SK-N-SH (cell line): ENCODE data around the gene THSD4. TPM values are rescaled to one million over a fixed set of nuclear protein-coding genes. Genes with fewer than 3 reads are reported as not detected.

Experiments
- CTCF ChIA-PET: fragments of 300-600, 350-600 bp; formaldehyde crosslinking; extraction: SDS; loops from one replicate; lab custom pipeline; 2021; lab: Yijun Ruan, JAX
- POLR2A ChIA-PET: fragments of 350-600 bp; sonication (Branson Sonifier 250); formaldehyde crosslinking; extraction: SDS; loops from one replicate; lab custom pipeline; 2020; ENCODE audit warnings: antibody characterized with exemption, inconsistent platforms; lab: Yijun Ruan, JAX
- DNase-seq: peaks from one replicate; pipeline ENCODE4 v3.0.0; 2012
- H2AFZ ChIP-seq: fragments of 200-600 bp; sonication (generic); 2 replicates; pipeline ENCODE4 v1.8.1; 2016; ENCODE audit warnings: antibody characterized with exemption, mild to moderate bottlenecking, low read depth
- H3F3A ChIP-seq: fragments of 200-600 bp; sonication (generic); replicated peaks from 2 replicates; pipeline ENCODE3; 2016; ENCODE audit warnings: antibody characterized with exemption, mild to moderate bottlenecking; ENCODE audit not compliant: insufficient read depth
- H3K27ac ChIP-seq, 2 experiments: fragments of 200-500 bp in 1 of 2; fragments of 200-600 bp in 1 of 2; sonication (Bioruptor generic) in 1 of 2; sonication (generic), shearing (Covaris generic) in 1 of 2; 2 replicates each; pipeline versions ENCODE4 v1.5.1 to v1.6.1; 2014 to 2016; ENCODE audit warnings: low read depth in 2 of 2, inconsistent platforms in 1 of 2, low read length in 1 of 2, mild to moderate bottlenecking in 1 of 2, mixed read lengths in 1 of 2
- H3K27me3 ChIP-seq: fragments of 200-600 bp; sonication (generic), shearing (Covaris generic); 2 replicates; pipeline ENCODE4 v1.6.1; 2016; ENCODE audit warnings: mixed run types; ENCODE audit not compliant: insufficient read depth
- H3K36me3 ChIP-seq, 2 experiments: fragments of 200-500 bp in 1 of 2; fragments of 200-600 bp in 1 of 2; sonication (Bioruptor generic) in 1 of 2; sonication (generic) in 1 of 2; replicated peaks in 1 of 2; 2 replicates each; pipeline versions ENCODE3 to v1.5.1; 2014 to 2016; ENCODE audit warnings: low read length in 1 of 2, mild to moderate bottlenecking in 1 of 2; ENCODE audit not compliant: insufficient read depth in 2 of 2, control insufficient read depth in 1 of 2
- H3K4me1 ChIP-seq, 2 experiments: fragments of 200-500 bp in 1 of 2; fragments of 200-600 bp in 1 of 2; sonication (Bioruptor generic) in 1 of 2; sonication (generic), shearing (Covaris generic) in 1 of 2; 2 replicates each; pipeline versions ENCODE4 v1.5.1 to v1.6.1; 2014 to 2016; ENCODE audit warnings: low read depth in 1 of 2, low read length in 1 of 2, mixed run types in 1 of 2; ENCODE audit not compliant: insufficient read depth in 2 of 2, control insufficient read depth in 1 of 2
- H3K4me2 ChIP-seq: fragments of 200-600 bp; sonication (generic), shearing (Covaris generic); 2 replicates; pipeline ENCODE4 v1.6.1; 2017; ENCODE audit warnings: mixed run types
- H3K4me3 ChIP-seq, 2 experiments: fragments of 200-500 bp in 1 of 2; fragments of 200-600 bp in 1 of 2; sonication (Bioruptor generic) in 1 of 2; sonication (generic), shearing (Covaris generic) in 1 of 2; 2 replicates each; pipeline versions ENCODE4 v1.5.1 to v1.8.1; 2014 to 2016; ENCODE audit warnings: low read depth in 2 of 2, inconsistent platforms in 1 of 2, low read length in 1 of 2, mild to moderate bottlenecking in 1 of 2, mixed read lengths in 1 of 2, moderate library complexity in 1 of 2
- H3K79me2 ChIP-seq: fragments of 200-600 bp; sonication (generic); 2 replicates; pipeline ENCODE4 v1.8.1; 2017; ENCODE audit warnings: mild to moderate bottlenecking; ENCODE audit not compliant: insufficient read depth
- H3K9ac ChIP-seq: fragments of 200-600 bp; sonication (generic); 2 replicates; pipeline ENCODE4 v1.6.1; 2017; ENCODE audit warnings: mixed run types
- H3K9me2 ChIP-seq: fragments of 200-600 bp; sonication (generic); 2 replicates; pipeline ENCODE4 v1.6.1; 2017; ENCODE audit warnings: mixed run types
- H3K9me3 ChIP-seq: fragments of 200-600 bp; sonication (generic); 2 replicates; pipeline ENCODE4 v1.6.1; 2017; ENCODE audit warnings: mixed run types, mild to moderate bottlenecking, moderate library complexity
- H4K20me1 ChIP-seq: fragments of 200-600 bp; sonication (generic); 2 replicates; pipeline ENCODE4 v1.6.1; 2017; ENCODE audit warnings: mild to moderate bottlenecking, mixed run types; ENCODE audit not compliant: insufficient read depth
- ELF1 ChIP-seq: IDR thresholded peaks from 2 replicates; pipeline ENCODE4 v1.4.0; 2012
- EZH2phosphoT487 ChIP-seq: fragments of 200-600 bp; sonication (generic); IDR thresholded peaks from 2 replicates; pipeline ENCODE4 v1.6.1; 2017; ENCODE audit warnings: low read depth, mixed run types, mild to moderate bottlenecking, antibody characterized with exemption, moderate library complexity, borderline replicate concordance
- FOSL2 ChIP-seq: IDR thresholded peaks from 2 replicates; pipeline ENCODE4 v1.4.0; 2012; ENCODE audit warnings: low read depth, mild to moderate bottlenecking, moderate library complexity, borderline replicate concordance
- FOXM1 ChIP-seq: IDR thresholded peaks from 2 replicates; pipeline ENCODE4 v1.4.0; 2012; ENCODE audit warnings: low read depth, mild to moderate bottlenecking
- JUND ChIP-seq: IDR thresholded peaks from 2 replicates; pipeline ENCODE4 v1.4.0; 2012
- MEF2A ChIP-seq: IDR thresholded peaks from 2 replicates; pipeline ENCODE4 v1.4.0; 2012; ENCODE audit warnings: low read depth, borderline replicate concordance
- NRF1 ChIP-seq: IDR thresholded peaks from 2 replicates; pipeline ENCODE4 v1.6.1; 2012; ENCODE audit warnings: low read depth, mild to moderate bottlenecking, low read length
- PBX3 ChIP-seq: IDR thresholded peaks from 2 replicates; pipeline ENCODE4; 2012
- POLR2AphosphoS5 ChIP-seq: IDR thresholded peaks from 2 replicates; pipeline ENCODE4 v1.6.1; 2012; ENCODE audit warnings: low read depth, low read length
- RAD21 ChIP-seq: IDR thresholded peaks from 2 replicates; pipeline ENCODE4 v1.6.1; 2012; ENCODE audit warnings: mild to moderate bottlenecking, low read length
- RCOR1 ChIP-seq: fragments of 150-350 bp; IDR thresholded peaks from 2 replicates; pipeline ENCODE4 v1.6.1; 2017; ENCODE audit warnings: antibody characterized with exemption, low read length
- RXRA ChIP-seq: IDR thresholded peaks from 2 replicates; pipeline ENCODE4 v1.4.0; 2012; ENCODE audit warnings: low read depth, mild to moderate bottlenecking, borderline replicate concordance
- SMC3 ChIP-seq: IDR thresholded peaks from 2 replicates; pipeline ENCODE4 v1.6.1; 2012; ENCODE audit warnings: low read depth, low read length, improper control_type of control experiment
- TAF1 ChIP-seq: IDR thresholded peaks from 2 replicates; pipeline ENCODE4 v1.6.1; 2012; ENCODE audit warnings: low read depth, mild to moderate bottlenecking, low read length, moderate library complexity, borderline replicate concordance
- TCF12 ChIP-seq: IDR thresholded peaks from 2 replicates; pipeline ENCODE4 v1.4.0; 2012
- TEAD4 ChIP-seq: IDR thresholded peaks from 2 replicates; pipeline ENCODE4 v1.4.0; 2012; ENCODE audit warnings: mild to moderate bottlenecking, borderline replicate concordance; ENCODE audit not compliant: insufficient read depth
- YY1 ChIP-seq: IDR thresholded peaks from 2 replicates; pipeline ENCODE4 v1.4.0; 2012; ENCODE audit warnings: low read depth, mild to moderate bottlenecking
- ZBTB33 ChIP-seq: IDR thresholded peaks from 2 replicates; pipeline ENCODE4 v1.4.0; 2012; ENCODE audit warnings: low read depth, borderline replicate concordance
- WGBS: methylation state at CpG from one replicate; pipeline ENCODE4 v1.1.6; 2017; ENCODE audit warnings: low lambda C conversion rate; 5-methylcytosine and 5-hydroxymethylcytosine counted together
- polyA plus RNA-seq, 3 experiments: library from polyadenylated mRNA; depleted of rRNA; stranded (reverse); fragments of >200 nt; gene quantifications; 2 replicates each; pipeline ENCODE4 v1.2.3, GENCODE V29; 2012
- TF ChIP-seq, protein P1 (sequence below): IDR thresholded peaks from 2 replicates; pipeline ENCODE4 v1.4.0; 2012; ENCODE audit warnings: low read depth, borderline replicate concordance

Gene THSD4
- polyA plus RNA-seq, 1 of the 3 experiments (the other 2 are of a cell fraction) = 79.1 TPM

DNA sequence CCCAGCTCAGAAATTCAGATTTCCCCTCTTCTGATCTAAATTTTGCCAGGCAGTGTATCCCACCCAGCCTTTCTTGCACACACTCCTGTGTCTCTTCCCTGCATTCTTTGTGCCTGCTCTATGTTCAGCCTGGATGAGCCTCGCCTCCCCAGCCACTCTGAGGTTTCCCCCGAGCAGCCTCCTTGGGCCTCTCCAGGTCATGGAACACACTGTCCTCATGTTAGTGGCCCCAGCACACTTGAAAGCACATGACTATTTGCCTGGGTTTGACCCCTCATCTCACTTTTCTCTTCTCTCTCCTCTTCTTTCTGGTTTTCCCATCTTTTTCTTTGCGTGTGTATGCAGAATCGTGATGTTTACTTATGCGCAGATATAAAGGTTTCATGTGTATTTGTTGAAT lies 3.1 kb downstream of the THSD4 start:
- H2AFZ ChIP-seq = no peak overlapping the region
- H3K79me2 ChIP-seq = peaks cover 77% of the 10 kb centered on the region
- WGBS = 93% methylated on average over 5 of the region's 5 CpGs
- no peak overlapping the region for H3K27ac ChIP-seq
- TF ChIP-seq ZBTB33 (no peak), RXRA (no peak), FOXM1 (no peak), ELF1 (no peak), RAD21 (no peak), MEF2A (no peak), RCOR1 (no peak), EZH2phosphoT487 (no peak), YY1 (no peak), SMC3 (no peak), NRF1 (no peak)
- TF ChIP-seq, protein P1, sequence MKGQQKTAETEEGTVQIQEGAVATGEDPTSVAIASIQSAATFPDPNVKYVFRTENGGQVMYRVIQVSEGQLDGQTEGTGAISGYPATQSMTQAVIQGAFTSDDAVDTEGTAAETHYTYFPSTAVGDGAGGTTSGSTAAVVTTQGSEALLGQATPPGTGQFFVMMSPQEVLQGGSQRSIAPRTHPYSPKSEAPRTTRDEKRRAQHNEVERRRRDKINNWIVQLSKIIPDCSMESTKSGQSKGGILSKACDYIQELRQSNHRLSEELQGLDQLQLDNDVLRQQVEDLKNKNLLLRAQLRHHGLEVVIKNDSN = no peak
- POLR2A ChIA-PET = no interaction called here
- no peak overlapping the region for H3K4me2 ChIP-seq
- peaks cover 8% of the 10 kb centered on the region for H3F3A ChIP-seq
- H3K9ac ChIP-seq = no peak overlapping the region
- H3K9me3 ChIP-seq = no peaks in the 10 kb centered on the region
- no peaks in the 10 kb centered on the region for H4K20me1 ChIP-seq
- DNase-seq = no peak
- no peaks in the 10 kb centered on the region for H3K9me2 ChIP-seq
- CTCF ChIA-PET = interaction anchor here (1.0 to 2.4 kb wide), 4 partner anchors 10 to 322 kb away, joined by 3 to 11 read pairs (median 5); no protein-coding TSS in a partner anchor
- no peak overlapping the region for H3K4me3 ChIP-seq
- H3K4me1 ChIP-seq = peaks cover 0 to 11% of the 10 kb centered on the region in 2 experiments; a peak in 1 of 4 replicates
- no peaks in the 10 kb centered on the region for H3K27me3 ChIP-seq
- H3K36me3 ChIP-seq = peaks cover 2 to 3% of the 10 kb centered on the region in 2 experiments

DNA sequence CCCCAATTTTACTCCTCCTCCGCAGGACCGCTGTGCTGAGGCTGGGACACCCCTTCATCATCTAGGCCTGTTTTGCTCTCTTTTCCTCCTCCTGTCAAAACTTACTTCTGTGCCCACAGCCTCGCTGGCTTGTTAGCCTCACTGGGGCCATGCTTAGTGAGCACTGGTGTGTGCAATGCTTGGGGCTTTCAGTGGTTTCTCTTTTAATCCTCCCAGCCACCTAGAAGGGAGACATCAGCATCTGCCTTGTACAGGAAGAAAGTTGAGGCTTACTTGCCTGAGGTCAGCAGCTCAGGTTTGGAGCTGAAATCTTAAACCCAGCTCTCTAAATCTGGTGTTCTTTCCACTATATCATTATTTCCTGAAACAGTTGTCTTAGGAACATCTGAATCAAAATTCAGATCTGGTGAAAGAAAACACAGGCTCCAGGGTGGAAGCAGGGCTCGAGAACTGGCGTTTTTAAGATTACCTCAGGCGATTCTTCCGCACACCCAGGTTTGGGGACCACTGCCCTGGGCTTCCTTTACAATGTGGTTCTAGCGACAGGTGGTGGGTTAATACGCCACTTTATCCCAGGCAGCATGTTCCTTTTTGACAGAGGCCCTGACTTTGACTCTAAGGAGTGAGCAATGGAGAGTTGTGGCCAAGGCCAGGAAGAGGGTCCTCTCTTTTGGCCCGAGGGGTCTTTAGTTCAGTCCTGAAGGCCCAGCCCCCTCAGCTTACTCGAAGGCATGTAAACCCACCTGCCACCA lies 3.8 kb downstream of the THSD4 start:
- no peak for DNase-seq
- CTCF ChIA-PET = interaction anchor here (1.0 to 1.3 kb wide), 3 partner anchors 11 to 17 kb away, joined by 3 to 4 read pairs (median 4); no protein-coding TSS in a partner anchor
- no peak overlapping the region for H3K27ac ChIP-seq

More for the DNA sequence above, 3.8 kb downstream of the THSD4 start:
- Histone ChIP-seq H3K9me3 (no peaks in the 10 kb centered on the region), H3K4me2 (no peak overlapping the region), H3F3A (peaks cover 8% of the 10 kb centered on the region), H4K20me1 (no peaks in the 10 kb centered on the region), H3K9ac (no peak overlapping the region), H2AFZ (no peak overlapping the region), H3K9me2 (no peaks in the 10 kb centered on the region), H3K4me3 (no peak overlapping the region), H3K27me3 (no peaks in the 10 kb centered on the region), H3K79me2 (peaks cover 84% of the 10 kb centered on the region), H3K4me1 (peaks cover 0 to 11% of the 10 kb centered on the region in 2 experiments; a peak in 1 of 4 replicates), H3K36me3 (peaks cover 2 to 3% of the 10 kb centered on the region in 2 experiments)
- 94% methylated on average over 10 of the region's 11 CpGs for WGBS
- POLR2A ChIA-PET = no interaction called here
- TF ChIP-seq EZH2phosphoT487 (no peak), TCF12 (no peak), RAD21 (no peak), FOSL2 (no peak), TEAD4 (no peak), RXRA (no peak), PBX3 (no peak), YY1 (no peak), TAF1 (no peak), POLR2AphosphoS5 (no peak), RCOR1 (no peak), FOXM1 (no peak), ZBTB33 (no peak), JUND (no peak), ELF1 (no peak)
- TF ChIP-seq, all 33 proteins: peak for 0
